ENCODE measurements around the gene EIF4EBP3. TPM values are rescaled to one million over a fixed set of nuclear protein-coding genes. Genes with fewer than 3 reads are reported as not detected.

EIF4EBP3 gene
- total and polyA plus RNA-seq, 10 of the 15 experiments (the other 5 are each of a cell fraction or from before 2014, with no cell fraction given) = 3.5 to 16.1 (median 6.2) TPM

DNA sequence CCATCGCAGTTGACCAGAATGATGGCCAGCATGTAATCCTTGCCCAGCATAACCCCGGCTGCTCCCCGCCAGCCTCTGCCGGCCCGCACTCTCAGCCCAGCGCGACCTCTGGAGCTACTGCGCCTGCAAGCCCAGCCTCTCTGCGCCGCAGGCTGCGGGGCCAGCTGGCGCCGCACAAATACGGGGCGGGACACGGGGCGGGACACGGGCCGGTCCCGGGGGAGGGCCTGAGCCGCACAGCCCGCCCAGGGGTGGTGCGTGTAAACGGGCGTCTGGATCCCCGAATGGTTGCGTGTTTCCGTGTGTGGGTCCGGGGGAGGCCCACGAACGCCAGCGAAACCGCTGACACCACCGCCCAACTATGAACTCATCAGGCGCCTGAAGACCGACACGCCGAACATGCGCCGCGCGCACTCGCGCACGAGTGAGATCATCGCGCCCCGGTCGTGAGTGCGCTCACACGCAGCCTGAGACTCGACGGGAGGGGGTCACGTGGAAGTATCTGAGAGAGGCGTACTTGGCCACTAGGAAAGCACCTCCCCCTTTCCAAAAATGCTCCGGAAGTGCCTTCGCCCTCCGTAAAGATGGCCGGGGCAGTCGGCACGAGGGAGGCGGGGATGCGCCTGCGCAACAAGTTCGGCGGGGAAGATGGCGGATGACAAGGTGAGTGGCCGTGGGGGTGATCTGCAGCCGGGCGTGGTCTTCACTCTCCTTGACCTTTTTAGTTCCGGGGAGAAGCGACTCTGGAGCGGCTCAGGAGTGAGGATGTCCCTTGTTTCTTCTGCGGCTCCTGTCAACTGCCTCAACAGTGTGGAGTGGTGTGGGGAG, 16.9 kb downstream of the EIF4EBP3 start, which contains the start of the genes APBB3 and SLC35A4 (continued):
- TF ChIP-seq, protein P1, sequence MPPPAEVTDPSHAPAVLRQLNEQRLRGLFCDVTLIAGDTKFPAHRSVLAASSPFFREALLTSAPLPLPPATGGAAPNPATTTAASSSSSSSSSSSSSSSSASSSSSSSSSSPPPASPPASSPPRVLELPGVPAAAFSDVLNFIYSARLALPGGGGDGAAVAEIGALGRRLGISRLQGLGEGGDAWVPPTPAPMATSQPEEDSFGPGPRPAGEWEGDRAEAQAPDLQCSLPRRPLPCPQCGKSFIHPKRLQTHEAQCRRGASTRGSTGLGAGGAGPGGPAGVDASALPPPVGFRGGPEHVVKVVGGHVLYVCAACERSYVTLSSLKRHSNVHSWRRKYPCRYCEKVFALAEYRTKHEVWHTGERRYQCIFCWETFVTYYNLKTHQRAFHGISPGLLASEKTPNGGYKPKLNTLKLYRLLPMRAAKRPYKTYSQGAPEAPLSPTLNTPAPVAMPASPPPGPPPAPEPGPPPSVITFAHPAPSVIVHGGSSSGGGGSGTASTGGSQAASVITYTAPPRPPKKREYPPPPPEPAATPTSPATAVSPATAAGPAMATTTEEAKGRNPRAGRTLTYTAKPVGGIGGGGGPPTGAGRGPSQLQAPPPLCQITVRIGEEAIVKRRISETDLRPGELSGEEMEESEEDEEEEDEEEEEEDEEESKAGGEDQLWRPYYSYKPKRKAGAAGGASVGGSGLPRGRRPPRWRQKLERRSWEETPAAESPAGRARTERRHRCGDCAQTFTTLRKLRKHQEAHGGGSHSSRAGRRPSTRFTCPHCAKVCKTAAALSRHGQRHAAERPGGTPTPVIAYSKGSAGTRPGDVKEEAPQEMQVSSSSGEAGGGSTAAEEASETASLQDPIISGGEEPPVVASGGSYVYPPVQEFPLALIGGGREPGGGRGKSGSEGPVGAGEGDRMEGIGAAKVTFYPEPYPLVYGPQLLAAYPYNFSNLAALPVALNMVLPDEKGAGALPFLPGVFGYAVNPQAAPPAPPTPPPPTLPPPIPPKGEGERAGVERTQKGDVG (CRISPR knock-in tag; IDR thresholded peaks at IDR 0.05) = no peak
- TF ChIP-seq SREBF1 (IDR thresholded peaks at IDR 0.05; ENCODE audit: low read length) (no peak), HDAC2 (IDR thresholded peaks at IDR 0.05) (no peak), BRCA1 (IDR thresholded peaks at IDR 0.05; ENCODE audit: low read depth, low read length) (no peak), TCF3 (IDR thresholded peaks at IDR 0.05; ENCODE audit: borderline replicate concordance, insufficient read depth, low read depth, low read length) (peak; percentile 62), CBX5 (IDR thresholded peaks at IDR 0.05; ENCODE audit: low read depth) (no peak), CHD4 (IDR thresholded peaks at IDR 0.05) (no peak; the same call in 1 of the 2 replicates), SMAD1 (IDR thresholded peaks at IDR 0.05; ENCODE audit: low read depth, partially characterized antibody) (no peak), TCF7 (IDR thresholded peaks at IDR 0.05; ENCODE audit: borderline replicate concordance) (no peak), TAF1 (IDR thresholded peaks at IDR 0.05; ENCODE audit: borderline replicate concordance, low read depth, low read length) (peak; percentile 90; the same call in 1 of the 2 replicates), BACH1 (IDR thresholded peaks at IDR 0.05; ENCODE audit: borderline replicate concordance) (peak; percentile 99), ZNF24 (IDR thresholded peaks at IDR 0.05) (no peak), NR2F1 (conservative IDR thresholded peaks at IDR 0.05) (no peak; the same call in none of the 2 replicates), RAD21 (IDR thresholded peaks at IDR 0.05; ENCODE audit: insufficient read depth, low read depth, low read length) (no peak), ZNF274 (IDR thresholded peaks at IDR 0.05; ENCODE audit: insufficient read depth, insufficient read length) (no peak), EGR1 (IDR thresholded peaks at IDR 0.05; ENCODE audit: borderline replicate concordance in 1 of 2, low read depth in 2 of 2, low read length in 2 of 2) (peak in 1 of 2 experiments; percentile 86; a peak in 1 of 3 replicates), CREM (IDR thresholded peaks at IDR 0.05; ENCODE audit: low read depth) (peak; percentile 99), IRF4 (IDR thresholded peaks at IDR 0.05; ENCODE audit: low read depth, low read length) (no peak), SUPT20H (IDR thresholded peaks at IDR 0.05; ENCODE audit: borderline replicate concordance, control insufficient read depth, low read depth, low read length) (no peak)
- TF ChIP-seq, protein P2, sequence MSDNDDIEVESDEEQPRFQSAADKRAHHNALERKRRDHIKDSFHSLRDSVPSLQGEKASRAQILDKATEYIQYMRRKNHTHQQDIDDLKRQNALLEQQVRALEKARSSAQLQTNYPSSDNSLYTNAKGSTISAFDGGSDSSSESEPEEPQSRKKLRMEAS (IDR thresholded peaks at IDR 0.05; ENCODE audit: low read depth, low read length) = peak; percentile 91
- TF ChIP-seq, protein P3, sequence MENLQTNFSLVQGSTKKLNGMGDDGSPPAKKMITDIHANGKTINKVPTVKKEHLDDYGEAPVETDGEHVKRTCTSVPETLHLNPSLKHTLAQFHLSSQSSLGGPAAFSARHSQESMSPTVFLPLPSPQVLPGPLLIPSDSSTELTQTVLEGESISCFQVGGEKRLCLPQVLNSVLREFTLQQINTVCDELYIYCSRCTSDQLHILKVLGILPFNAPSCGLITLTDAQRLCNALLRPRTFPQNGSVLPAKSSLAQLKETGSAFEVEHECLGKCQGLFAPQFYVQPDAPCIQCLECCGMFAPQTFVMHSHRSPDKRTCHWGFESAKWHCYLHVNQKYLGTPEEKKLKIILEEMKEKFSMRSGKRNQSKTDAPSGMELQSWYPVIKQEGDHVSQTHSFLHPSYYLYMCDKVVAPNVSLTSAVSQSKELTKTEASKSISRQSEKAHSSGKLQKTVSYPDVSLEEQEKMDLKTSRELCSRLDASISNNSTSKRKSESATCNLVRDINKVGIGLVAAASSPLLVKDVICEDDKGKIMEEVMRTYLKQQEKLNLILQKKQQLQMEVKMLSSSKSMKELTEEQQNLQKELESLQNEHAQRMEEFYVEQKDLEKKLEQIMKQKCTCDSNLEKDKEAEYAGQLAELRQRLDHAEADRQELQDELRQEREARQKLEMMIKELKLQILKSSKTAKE (IDR thresholded peaks at IDR 0.05; ENCODE audit: low read depth, poor library complexity, severe bottlenecking) = no peak
- TF ChIP-seq, protein P4, sequence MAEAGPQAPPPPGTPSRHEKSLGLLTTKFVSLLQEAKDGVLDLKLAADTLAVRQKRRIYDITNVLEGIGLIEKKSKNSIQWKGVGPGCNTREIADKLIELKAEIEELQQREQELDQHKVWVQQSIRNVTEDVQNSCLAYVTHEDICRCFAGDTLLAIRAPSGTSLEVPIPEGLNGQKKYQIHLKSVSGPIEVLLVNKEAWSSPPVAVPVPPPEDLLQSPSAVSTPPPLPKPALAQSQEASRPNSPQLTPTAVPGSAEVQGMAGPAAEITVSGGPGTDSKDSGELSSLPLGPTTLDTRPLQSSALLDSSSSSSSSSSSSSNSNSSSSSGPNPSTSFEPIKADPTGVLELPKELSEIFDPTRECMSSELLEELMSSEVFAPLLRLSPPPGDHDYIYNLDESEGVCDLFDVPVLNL (IDR thresholded peaks at IDR 0.05; ENCODE audit: low read depth, low read length) = no peak
- TF ChIP-seq, protein P5, sequence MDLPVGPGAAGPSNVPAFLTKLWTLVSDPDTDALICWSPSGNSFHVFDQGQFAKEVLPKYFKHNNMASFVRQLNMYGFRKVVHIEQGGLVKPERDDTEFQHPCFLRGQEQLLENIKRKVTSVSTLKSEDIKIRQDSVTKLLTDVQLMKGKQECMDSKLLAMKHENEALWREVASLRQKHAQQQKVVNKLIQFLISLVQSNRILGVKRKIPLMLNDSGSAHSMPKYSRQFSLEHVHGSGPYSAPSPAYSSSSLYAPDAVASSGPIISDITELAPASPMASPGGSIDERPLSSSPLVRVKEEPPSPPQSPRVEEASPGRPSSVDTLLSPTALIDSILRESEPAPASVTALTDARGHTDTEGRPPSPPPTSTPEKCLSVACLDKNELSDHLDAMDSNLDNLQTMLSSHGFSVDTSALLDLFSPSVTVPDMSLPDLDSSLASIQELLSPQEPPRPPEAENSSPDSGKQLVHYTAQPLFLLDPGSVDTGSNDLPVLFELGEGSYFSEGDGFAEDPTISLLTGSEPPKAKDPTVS (IDR thresholded peaks at IDR 0.05; ENCODE audit: low read depth, low read length) = no peak

All from GM12878 (cell line).